Thyroid gland (tissue), 4 donors: ENCODE results near the gene EVI5L.

Experiments
- POLR2A ChIP-seq, 2 donors: fragments of 450-650 bp; IDR thresholded peaks; one replicate each; pipeline ENCODE4 v1.6.1; 2017; ENCODE audit warnings: antibody characterized with exemption in 2 of 2, mild to moderate bottlenecking in 2 of 2, moderate library complexity in 1 of 2
- TF ChIP-seq, protein P1 (sequence below), 6 experiments: fragments of 200-600 bp in 3 of 6; fragments of 450-650 bp in 3 of 6; sonication (generic) in 3 of 6; IDR thresholded peaks; one replicate each; pipeline ENCODE4 v1.5.1; 2016 to 2019; ENCODE audit warnings: antibody characterized with exemption in 6 of 6, mild to moderate bottlenecking in 2 of 6, inconsistent platforms in 1 of 6, moderate library complexity in 1 of 6

DNA sequence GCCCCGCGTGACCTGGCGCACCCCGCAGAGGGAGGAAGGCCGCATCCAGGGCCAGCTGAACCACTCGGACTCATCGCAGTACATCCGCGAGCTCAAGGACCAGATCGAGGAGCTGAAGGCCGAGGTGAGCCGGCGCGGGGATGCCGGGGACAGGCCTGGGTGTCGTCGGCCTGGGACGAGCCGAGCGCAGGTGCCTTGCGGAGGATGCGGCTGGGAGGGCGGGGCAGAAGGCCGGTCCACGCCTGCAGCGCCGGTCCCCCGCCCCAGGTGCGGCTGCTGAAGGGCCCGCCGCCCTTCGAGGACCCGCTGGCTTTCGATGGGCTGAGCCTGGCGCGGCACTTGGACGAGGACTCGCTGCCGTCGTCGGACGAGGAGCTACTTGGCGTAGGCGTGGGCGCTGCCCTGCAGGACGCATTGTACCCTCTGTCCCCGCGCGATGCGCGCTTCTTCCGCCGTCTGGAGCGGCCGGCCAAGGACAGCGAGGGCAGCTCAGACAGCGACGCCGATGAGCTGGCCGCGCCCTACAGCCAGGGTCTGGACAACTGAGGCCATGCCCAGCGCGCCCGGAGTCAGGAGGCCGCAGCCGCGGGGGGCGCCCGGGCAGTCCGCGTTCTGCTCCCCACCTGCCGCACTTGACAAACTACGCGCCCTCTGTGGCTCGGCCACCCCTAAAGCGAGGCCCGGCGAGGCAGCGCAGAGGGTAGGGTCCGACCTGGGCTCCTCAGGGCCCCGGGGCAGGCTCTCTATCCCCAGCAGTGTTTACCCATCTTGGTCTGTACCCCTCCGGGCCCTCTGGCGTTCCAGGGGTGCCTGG lies 33.3 kb downstream of the EVI5L start:
- TF ChIP-seq, protein P1, sequence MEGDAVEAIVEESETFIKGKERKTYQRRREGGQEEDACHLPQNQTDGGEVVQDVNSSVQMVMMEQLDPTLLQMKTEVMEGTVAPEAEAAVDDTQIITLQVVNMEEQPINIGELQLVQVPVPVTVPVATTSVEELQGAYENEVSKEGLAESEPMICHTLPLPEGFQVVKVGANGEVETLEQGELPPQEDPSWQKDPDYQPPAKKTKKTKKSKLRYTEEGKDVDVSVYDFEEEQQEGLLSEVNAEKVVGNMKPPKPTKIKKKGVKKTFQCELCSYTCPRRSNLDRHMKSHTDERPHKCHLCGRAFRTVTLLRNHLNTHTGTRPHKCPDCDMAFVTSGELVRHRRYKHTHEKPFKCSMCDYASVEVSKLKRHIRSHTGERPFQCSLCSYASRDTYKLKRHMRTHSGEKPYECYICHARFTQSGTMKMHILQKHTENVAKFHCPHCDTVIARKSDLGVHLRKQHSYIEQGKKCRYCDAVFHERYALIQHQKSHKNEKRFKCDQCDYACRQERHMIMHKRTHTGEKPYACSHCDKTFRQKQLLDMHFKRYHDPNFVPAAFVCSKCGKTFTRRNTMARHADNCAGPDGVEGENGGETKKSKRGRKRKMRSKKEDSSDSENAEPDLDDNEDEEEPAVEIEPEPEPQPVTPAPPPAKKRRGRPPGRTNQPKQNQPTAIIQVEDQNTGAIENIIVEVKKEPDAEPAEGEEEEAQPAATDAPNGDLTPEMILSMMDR (IDR thresholded peaks at IDR 0.05), result no peak
- TF ChIP-seq POLR2A (IDR thresholded peaks at IDR 0.05), result no peak
